Stimulated activated naive CD4-positive, alpha-beta T cell (primary cell): ENCODE data around the gene PSMB2.
"Not testable (repeated sequence)": the region's sequence is repeated elsewhere in the genome, so short reads cannot be mapped to it uniquely, and the experiment has no call there.

Experiments used
- DNase-seq, 6 experiments: peaks; one replicate each; lab custom pipeline; 2025; lab: John Stamatoyannopoulos, UW

The PSMB2 gene

DNA sequence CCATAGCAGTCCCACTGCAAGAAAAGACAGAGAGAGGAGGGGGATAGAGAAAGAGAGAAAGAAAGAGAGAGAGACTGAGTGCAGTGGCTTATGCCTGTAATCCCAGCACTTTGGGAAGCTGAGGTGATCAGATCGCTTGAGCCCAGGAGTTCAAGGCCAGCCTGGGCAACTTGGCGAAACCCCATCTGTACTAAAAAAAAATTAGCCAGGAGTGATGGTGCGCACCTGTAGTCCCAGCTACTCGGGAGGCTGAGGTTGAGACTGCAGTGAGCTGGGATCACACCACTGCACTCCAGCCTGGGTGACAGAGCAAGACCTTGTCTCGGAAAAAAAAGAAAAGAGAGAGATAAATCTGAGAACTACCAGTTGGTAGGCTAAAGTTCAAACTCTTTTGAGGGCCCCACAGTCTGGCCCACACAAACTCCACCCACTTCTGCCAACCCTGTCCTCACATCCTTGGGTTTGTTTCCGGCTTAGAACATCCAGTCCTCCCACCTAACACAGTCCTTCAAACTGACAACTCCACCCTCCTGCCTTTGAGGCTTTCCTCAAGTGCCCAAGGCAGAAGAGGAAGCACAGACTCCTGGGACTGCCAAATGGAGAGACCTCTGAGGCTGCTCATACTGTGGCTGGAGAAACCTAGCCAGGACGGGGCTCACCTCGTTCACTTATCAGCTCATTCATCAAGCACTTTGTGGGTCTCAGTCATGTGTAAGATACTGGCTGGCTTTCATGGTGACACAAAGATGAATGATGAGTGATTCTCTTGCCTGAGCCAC, 48.1 kb downstream of the PSMB2 start:
- no peak for DNase-seq

- no peak for DNase-seq
These were observed 50.1 kb downstream of the PSMB2 start for GRCh38 chr1:35591211-35591610.

DNA sequence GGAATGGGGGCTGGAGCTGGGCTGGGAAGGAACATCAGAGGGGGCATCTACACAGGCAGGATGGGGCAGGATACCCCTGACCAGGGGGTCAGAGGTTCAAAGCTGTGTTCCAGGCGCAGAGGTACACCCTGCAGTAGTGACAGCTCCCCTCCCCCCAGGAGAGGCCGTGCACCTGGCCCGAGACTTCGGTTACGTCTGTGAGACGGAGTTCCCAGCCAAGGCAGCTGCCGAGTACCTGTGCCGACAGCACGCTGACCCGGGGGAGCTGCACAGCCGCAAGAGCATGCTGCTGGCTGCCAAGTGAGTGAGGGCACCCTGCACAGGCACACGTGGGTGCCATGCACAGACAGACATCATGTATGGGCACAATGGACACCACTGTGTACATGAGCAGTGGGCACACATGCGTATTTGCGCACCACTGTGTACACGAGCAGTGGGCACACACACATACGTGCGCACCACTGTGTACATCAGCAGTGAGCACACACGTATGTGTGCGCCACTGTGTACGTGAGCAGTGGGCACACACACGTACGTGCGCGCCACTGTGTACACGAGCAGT, 50.8 kb downstream of the PSMB2 start:
- DNase-seq: no peak

- no peak for DNase-seq
These were observed 51.6 kb downstream of the PSMB2 start for GRCh38 chr1:35589516-35590427.

- no peak for DNase-seq
These were observed 53.0 kb downstream of the PSMB2 start for GRCh38 chr1:35588197-35588910.

GRCh38 chr1:35587736-35588135, 53.6 kb downstream of the PSMB2 start:
- no peak for DNase-seq

GRCh38 chr1:35586808-35587207, 54.5 kb downstream of the PSMB2 start:
- DNase-seq: no peak

- DNase-seq: not testable (repeated sequence)
These were observed 55.5 kb downstream of the PSMB2 start for GRCh38 chr1:35585805-35586204.

DNA sequence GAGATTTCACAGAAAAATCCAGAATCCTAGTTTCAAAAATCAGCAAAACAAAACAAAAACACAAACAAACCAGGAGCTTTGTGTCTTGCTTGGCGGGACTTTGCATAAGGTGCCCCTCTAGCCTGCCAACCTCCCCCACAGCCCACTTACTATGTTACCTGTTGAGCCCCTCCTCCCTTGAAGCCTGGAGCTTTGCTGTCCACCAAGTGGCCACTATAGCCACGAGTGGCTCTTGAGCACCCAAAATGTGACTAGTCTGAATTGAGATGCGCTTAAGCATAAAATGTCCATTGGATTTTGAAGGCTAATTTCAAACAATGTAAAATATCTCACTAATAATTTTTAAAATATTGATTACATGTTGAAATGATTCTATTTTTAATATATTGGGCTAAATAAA, 56.0 kb downstream of the PSMB2 start:
- DNase-seq: no peak

DNA sequence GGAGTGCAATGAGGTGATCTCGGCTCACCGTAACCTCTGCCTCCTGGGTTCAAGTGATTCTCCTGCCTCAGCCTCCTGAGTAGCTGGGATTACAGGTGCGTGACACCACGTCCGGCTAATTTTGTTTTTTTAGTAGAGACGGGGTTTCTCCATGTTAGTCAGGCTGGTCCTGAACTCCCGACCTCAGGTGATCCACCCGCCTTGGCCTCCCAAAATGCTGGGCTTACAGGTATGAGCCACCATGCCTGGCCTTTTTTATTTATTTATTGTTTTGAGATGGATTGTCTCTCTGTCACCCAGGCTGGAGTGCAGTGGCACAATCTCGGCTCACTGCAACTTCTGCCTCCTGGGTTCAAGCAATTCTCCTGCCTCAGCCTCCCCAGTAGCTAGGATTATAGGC, 59.7 kb downstream of the PSMB2 start:
- DNase-seq: not testable (repeated sequence)

DNA sequence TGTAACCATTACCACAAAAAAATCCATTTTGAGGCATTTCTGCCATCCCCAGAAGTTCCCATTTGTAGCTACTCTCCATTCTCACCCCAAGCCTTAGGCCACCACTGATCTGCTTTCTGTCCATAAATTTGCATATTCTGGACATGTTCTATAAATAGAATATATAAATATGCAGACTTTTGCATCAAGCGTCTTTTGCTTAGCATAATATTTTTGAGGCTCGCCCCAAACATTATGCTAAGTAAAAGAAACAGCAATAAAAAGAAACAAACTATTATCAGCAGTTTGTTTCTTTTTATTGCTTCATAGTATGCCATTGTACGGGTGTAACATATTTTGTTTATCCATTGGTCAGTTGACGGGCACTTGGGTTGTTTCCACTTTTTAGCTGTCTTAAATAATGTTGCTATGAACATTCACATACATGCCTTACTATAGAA, 60.4 kb downstream of the PSMB2 start:
- no peak for DNase-seq

DNA sequence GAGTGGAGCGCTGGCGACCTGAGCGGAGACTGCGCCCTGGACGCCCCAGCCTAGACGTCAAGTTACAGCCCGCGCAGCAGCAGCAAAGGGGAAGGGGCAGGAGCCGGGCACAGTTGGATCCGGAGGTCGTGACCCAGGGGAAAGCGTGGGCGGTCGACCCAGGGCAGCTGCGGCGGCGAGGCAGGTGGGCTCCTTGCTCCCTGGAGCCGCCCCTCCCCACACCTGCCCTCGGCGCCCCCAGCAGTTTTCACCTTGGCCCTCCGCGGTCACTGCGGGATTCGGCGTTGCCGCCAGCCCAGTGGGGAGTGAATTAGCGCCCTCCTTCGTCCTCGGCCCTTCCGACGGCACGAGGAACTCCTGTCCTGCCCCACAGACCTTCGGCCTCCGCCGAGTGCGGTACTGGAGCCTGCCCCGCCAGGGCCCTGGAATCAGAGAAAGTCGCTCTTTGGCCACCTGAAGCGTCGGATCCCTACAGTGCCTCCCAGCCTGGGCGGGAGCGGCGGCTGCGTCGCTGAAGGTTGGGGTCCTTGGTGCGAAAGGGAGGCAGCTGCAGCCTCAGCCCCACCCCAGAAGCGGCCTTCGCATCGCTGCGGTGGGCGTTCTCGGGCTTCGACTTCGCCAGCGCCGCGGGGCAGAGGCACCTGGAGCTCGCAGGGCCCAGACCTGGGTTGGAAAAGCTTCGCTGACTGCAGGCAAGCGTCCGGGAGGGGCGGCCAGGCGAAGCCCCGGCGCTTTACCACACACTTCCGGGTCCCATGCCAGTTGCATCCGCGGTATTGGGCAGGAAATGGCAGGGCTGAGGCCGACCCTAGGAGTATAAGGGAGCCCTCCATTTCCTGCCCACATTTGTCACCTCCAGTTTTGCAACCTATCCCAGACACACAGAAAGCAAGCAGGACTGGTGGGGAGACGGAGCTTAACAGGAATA, 64.0 kb downstream of the PSMB2 start:
- peak; percentile 29 to 67 (median 36) for DNase-seq

- peak in 1 of 6 experiments; percentile 21 for DNase-seq
These were observed 64.6 kb downstream of the PSMB2 start for GRCh38 chr1:35576766-35577070.

GRCh38 chr1:35576061-35576765, 65.1 kb downstream of the PSMB2 start:
- no peak for DNase-seq

DNA sequence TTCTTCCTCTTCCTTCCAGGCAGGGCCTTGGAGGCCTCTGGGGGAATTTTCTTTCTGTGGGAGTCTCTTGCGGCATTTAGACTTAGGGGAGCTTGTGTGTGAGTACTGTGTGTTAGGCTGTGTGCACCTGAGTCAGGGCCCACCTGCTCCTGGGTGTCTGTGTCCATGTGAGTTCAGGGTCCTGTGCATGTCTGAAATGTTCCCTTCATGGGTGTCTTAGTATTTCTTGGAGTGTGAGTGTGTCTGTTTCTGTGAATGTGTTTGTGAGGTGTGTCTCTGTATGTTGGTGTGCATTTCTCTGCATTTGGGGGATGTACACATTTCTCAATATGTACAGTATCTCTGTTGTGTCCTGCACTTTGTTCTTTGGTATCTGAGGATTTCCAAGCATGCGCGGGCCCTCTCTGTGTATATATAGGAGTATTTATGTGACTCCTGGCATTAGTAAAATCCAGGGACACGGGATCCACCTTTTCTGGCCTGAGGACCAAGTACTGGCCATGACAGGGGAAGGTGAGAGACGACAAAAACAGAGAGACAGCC, 65.8 kb downstream of the PSMB2 start:
- no peak for DNase-seq

DNA sequence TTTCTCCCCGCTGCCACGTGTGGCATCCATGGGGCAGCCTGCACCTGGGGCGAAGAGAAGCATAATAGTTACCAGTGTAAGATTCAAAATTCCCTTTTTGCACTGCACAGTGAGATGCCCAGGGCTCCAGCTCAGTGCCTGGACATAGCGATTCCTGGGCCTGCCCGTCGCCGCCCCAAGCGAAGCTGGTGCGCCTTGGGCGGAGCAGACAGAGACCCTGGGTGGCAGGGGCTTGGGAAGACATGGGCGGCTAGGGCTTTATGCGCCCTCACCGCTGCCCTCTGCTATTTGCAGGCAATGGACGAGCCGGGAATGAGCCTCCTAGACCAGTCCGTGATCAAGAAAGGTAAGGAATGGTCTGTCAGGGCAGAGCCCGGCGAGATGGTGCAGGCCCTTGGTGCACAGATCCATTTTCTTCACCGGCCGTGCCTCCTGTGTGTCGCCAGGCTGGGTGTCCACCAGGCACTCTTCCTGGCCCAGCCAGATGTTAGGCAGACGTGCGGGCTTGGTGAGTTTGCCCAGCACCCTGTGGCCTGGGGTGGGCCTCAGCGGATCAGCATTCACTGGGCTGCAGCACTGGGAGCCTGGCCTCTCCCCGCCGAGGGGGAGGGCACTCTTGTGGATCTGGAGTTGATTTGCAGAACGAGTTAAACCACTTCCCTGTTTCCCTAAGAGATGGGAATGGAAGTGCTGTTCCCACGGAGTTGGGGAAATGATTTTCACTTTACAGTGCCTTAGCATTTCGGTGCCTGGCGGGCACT, 66.5 kb downstream of the PSMB2 start:
- no peak for DNase-seq

DNA sequence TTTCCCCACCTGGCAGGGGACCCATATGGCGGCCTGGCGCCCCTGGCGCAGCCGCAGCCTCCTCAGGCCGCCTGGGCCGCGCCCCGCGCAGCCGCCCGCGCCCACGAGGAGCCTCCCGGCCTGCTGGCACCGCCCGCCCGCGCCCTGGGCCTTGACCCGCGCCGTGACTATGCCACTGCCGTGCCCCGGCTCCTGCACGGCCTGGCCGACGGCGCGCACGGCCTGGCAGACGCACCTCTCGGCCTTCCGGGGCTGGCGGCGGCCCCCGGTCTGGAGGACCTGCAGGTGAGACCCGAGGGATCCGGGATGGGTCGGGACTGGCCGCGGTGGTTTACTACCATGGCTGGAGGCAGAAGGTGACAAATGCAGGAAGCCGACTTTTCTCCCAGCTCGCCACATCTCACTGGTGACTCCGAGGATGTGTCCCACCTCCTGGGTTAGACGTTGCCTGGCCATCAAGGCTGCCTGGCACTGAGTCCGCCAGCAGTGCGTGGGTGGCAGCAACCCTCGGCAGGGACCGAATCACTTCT, 67.1 kb downstream of the PSMB2 start:
- no peak for DNase-seq

DNA sequence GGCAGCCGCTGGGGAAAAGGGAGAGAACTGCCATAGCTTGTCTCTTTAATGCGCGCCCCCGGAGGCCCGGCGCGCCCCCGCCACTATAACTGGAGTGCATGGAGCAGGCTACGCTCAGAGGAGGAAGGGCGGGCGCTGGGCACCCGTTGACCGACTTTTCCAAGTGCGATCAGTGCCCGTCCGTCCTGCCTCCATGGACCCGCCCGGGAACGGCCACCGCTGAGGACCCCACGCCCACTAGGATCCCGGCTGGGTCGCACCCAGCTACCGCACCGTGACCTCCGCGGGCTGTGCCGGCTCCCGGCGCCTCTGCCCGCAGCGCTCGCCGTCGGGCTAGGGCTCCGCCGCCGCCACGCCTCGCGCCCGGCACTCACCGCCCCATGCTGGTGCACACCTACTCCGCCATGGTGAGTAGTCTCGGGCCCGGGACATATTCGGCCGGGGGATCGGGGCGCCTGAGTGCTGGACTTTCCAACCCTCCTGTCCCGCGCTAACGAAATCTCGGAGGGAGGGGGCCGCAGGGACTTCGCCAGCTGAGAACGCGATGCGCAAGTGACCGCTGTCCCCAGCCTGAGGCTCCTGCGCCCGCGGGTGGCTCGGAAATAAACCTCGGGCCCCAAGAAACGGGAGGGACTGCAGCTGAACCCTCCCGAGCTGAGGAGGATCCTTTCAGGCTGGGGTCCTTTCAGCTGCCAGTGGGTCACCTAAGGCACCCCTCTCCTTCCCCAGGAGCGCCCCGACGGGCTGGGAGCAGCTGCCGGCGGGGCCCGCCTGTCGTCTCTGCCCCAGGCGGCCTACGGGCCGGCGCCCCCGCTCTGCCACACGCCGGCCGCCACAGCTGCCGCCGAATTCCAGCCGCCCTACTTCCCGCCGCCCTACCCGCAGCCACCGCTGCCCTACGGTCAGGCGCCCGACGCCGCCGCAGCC, 67.9 kb downstream of the PSMB2 start, which contains the start of gene TFAP2E:
Gene TFAP2E, plus strand, starts transcription at position 117 of the 927 bp plus-strand sequence. Its CDS starts 264 bp downstream, at position 381.
- no peak for DNase-seq
